SK-N-SH treated with all-trans-retinoic acid at 6 μM for 48 hours (cell line): ENCODE results near the gene MEIS1.

Source experiments
- ARNTL ChIP-seq: fragments of 450-650 bp; formaldehyde crosslinking; IDR thresholded peaks from 2 replicates; pipeline ENCODE4 v1.5.0; 2020; ENCODE audit warnings: low read depth, mild to moderate bottlenecking, moderate library complexity, borderline replicate concordance
- CREB5 ChIP-seq: fragments of 250-450 bp; sonication (Bioruptor Pico); IDR thresholded peaks from 2 replicates; pipeline ENCODE4 v1.5.1; 2020; ENCODE audit warnings: low read depth, mild to moderate bottlenecking, moderate library complexity
- GLIS3 ChIP-seq: fragments of 250-450 bp; sonication (Bioruptor Pico); IDR thresholded peaks from 2 replicates; pipeline ENCODE4 v1.5.0; 2020; ENCODE audit warnings: mild to moderate bottlenecking, moderate library complexity
- ZC3H10 ChIP-seq: fragments of 250-450 bp; sonication (Bioruptor Pico); IDR thresholded peaks from 2 replicates; pipeline ENCODE4 v1.5.1; 2021; ENCODE audit warnings: mild to moderate bottlenecking, moderate library complexity
- ZFP3 ChIP-seq: fragments of 250-450 bp; sonication (Bioruptor Pico); IDR thresholded peaks from 2 replicates; pipeline ENCODE4 v1.5.0; 2020; ENCODE audit warnings: mild to moderate bottlenecking, moderate library complexity

DNA sequence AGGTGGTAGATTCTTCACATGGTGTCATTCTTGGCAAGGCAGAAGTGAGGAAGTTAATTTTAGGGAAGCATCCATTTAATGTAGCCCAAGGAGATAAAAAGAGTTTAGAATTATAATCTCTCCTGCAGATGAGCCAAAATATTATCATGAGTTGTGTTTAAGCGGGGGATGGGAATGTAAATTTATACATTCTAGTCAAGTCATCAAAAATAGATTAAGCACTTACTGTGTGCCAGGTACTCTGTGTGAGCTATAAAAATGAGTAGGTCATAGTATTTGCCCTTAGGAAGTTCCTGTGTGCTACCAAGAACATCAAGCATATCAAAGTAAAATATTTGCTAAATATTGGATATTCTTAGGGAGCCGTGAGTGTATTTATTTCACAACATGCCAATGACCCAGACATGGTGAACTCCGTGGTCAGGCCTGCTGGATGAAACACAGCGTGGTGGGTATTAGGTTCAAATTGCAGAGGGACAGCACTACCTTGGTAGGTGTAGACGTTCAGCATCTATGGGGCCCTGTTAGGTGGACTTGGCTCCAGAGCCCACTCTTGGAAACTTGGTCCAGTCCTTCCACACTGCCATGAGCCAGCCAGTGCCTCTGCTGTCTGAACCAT lies 37.4 kb downstream of the MEIS1 start:
- no peak for TF ChIP-seq ZFP3 (CRISPR knock-in tag)
- no peak for TF ChIP-seq GLIS3
- no peak for TF ChIP-seq ARNTL (CRISPR knock-in tag)
- no peak for TF ChIP-seq ZC3H10 (CRISPR knock-in tag)
- TF ChIP-seq CREB5 (CRISPR knock-in tag), result no peak
